M059J (cell line): Measurements from ENCODE around the gene MYO1B. TPM values are rescaled to one million over a fixed set of nuclear protein-coding genes. Genes with fewer than 3 reads are reported as not detected.

Experiments used
- DNase-seq: peaks from one replicate; pipeline ENCODE4 v3.0.0-alpha.2; 2012; ENCODE audit warnings: low read depth
- total RNA-seq: library from RNA; depleted of rRNA; stranded (reverse); fragments of >200 nt; shearing (Covaris generic); gene quantifications from 2 replicates; pipeline ENCODE4 v1.2.3, GENCODE V29; 2014; rRNA removed

MYO1B gene
- total RNA-seq = 23.5 and 26.2 TPM in 2 replicates

GRCh38 chr2:191245046-191245868, at the start of gene MYO1B:
MYO1B (plus strand) TSS chr2:191245404; CDS start chr2:191276896, 31,492 bp downstream.
- peak; percentile 55 for DNase-seq

GRCh38 chr2:191197096-191197495, 48.1 kb upstream of the MYO1B start:
- DNase-seq = no peak

GRCh38 chr2:191198271-191198670, 46.9 kb upstream of the MYO1B start:
- DNase-seq = no peak

- no peak for DNase-seq
These were observed 45.2 kb upstream of the MYO1B start for GRCh38 chr2:191199929-191200512.

GRCh38 chr2:191200910-191201309, 44.3 kb upstream of the MYO1B start:
- DNase-seq = no peak

- peak; percentile 45 for DNase-seq
These were observed 42.9 kb upstream of the MYO1B start for GRCh38 chr2:191202209-191202721.

GRCh38 chr2:191202881-191203397, 42.3 kb upstream of the MYO1B start:
- no peak for DNase-seq

- DNase-seq = no peak
These were observed 40.8 kb upstream of the MYO1B start for GRCh38 chr2:191204433-191204832.

- DNase-seq = no peak
These were observed 38.4 kb upstream of the MYO1B start for GRCh38 chr2:191206613-191207471.

- DNase-seq = no peak
These were observed 35.9 kb upstream of the MYO1B start for GRCh38 chr2:191209340-191209739.

- DNase-seq = no peak
These were observed 33.1 kb upstream of the MYO1B start for GRCh38 chr2:191212119-191212518.

- no peak for DNase-seq
These were observed 31.9 kb upstream of the MYO1B start for GRCh38 chr2:191213333-191213732.

GRCh38 chr2:191215230-191215629, 30.0 kb upstream of the MYO1B start:
- no peak for DNase-seq

- DNase-seq = peak; percentile 15
These were observed 29.5 kb upstream of the MYO1B start for GRCh38 chr2:191215666-191216065.

- peak; percentile 90 for DNase-seq
These were observed 27.6 kb upstream of the MYO1B start for GRCh38 chr2:191217580-191217979.

GRCh38 chr2:191218292-191218898, 26.8 kb upstream of the MYO1B start:
- DNase-seq = peak; percentile 71

GRCh38 chr2:191220671-191221070, 24.5 kb upstream of the MYO1B start:
- no peak for DNase-seq

GRCh38 chr2:191221666-191222065, 23.5 kb upstream of the MYO1B start:
- no peak for DNase-seq

- DNase-seq = no peak
These were observed 22.7 kb upstream of the MYO1B start for GRCh38 chr2:191222507-191222906.

- no peak for DNase-seq
These were observed 22.3 kb upstream of the MYO1B start for GRCh38 chr2:191222952-191223351.

GRCh38 chr2:191225126-191225525, 20.1 kb upstream of the MYO1B start:
- DNase-seq = no peak
